Measurements from ENCODE around the gene TNN.
"Not testable (repeated sequence)": the region's sequence is repeated elsewhere in the genome, so short reads cannot be mapped to it uniquely, and the experiment has no call there.

TNN gene

GRCh38 chr1:175067362-175068106, at the start of gene TNN:
Gene TNN, plus strand, starts transcription at chr1:175067833. Its CDS starts 9,586 bp downstream, at chr1:175077419.
- DNase-seq (ENCODE audit: low read depth): no peak
- H3K4me3 ChIP-seq (ENCODE audit: low read length): no peak within 1 kb of the TSS
- TF ChIP-seq CTCF (conservative IDR thresholded peaks at IDR 0.05; ENCODE audit: low read depth, low read length): no peak

- TF ChIP-seq CTCF (conservative IDR thresholded peaks at IDR 0.05; ENCODE audit: low read depth, low read length): no peak
Measured at GRCh38 chr1:175019524-175019923, 48.1 kb upstream of the TNN start.

GRCh38 chr1:175023043-175023921, 44.4 kb upstream of the TNN start, which contains the start of gene MRPS14:
Gene MRPS14, minus strand, starts transcription at chr1:175023425. Its CDS starts 17 bp downstream, at chr1:175023408.
- TF ChIP-seq CTCF (conservative IDR thresholded peaks at IDR 0.05; ENCODE audit: low read depth, low read length): no peak
- peak; percentile 92 for DNase-seq (ENCODE audit: low read depth)
- H3K4me3 ChIP-seq (ENCODE audit: low read length): peak within 1 kb of the TSS; percentile 97

More at GRCh38 chr1:175019524-175019923, 48.1 kb upstream of the TNN start:
- no peak overlapping the region for H3K4me3 ChIP-seq (ENCODE audit: low read length)
- no peak for DNase-seq (ENCODE audit: low read depth)

- DNase-seq (ENCODE audit: low read depth): not testable (repeated sequence)
- peak overlapping the region; percentile 97 for H3K4me3 ChIP-seq (ENCODE audit: low read length)
Measured at GRCh38 chr1:175023922-175024242, 43.8 kb upstream of the TNN start.

GRCh38 chr1:175024773-175025172, 42.9 kb upstream of the TNN start:
- no peak for DNase-seq (ENCODE audit: low read depth)
- TF ChIP-seq CTCF (conservative IDR thresholded peaks at IDR 0.05; ENCODE audit: low read depth, low read length): no peak
- H3K4me3 ChIP-seq (ENCODE audit: low read length): no peak overlapping the region

GRCh38 chr1:175033953-175034352, 33.7 kb upstream of the TNN start:
- DNase-seq (ENCODE audit: low read depth): no peak
- no peak overlapping the region for H3K4me3 ChIP-seq (ENCODE audit: low read length)
- no peak for TF ChIP-seq CTCF (conservative IDR thresholded peaks at IDR 0.05; ENCODE audit: low read depth, low read length)

- no peak for TF ChIP-seq CTCF (conservative IDR thresholded peaks at IDR 0.05; ENCODE audit: low read depth, low read length)
- no peak overlapping the region for H3K4me3 ChIP-seq (ENCODE audit: low read length)
- no peak for DNase-seq (ENCODE audit: low read depth)
Measured at GRCh38 chr1:175034775-175035174, 32.9 kb upstream of the TNN start.

All from retinal pigment epithelial cell (primary cell).